PC-3 (cell line): Measurements from ENCODE around the gene C1orf21. TPM values are rescaled to one million over a fixed set of nuclear protein-coding genes. Genes with fewer than 3 reads are reported as not detected.
A peak's percentile ranks its signal among the peaks of the same experiment; 100 is the strongest.

ENCODE experiments used
- ATAC-seq: fragments of 200-7000 bp; cut with Tn5 transposase; 2 replicates; pipeline ENCODE4 v1.9.1; 2020; ENCODE audit warnings: mild to moderate bottlenecking, moderate library complexity
- BruUV-seq: library from RNA; stranded (reverse); fragments of 400-500 nt; replicated peaks from 2 replicates; lab custom pipeline; 2021; lab: Mats Ljungman, UMichigan
- CTCF ChIA-PET: fragments of 300-600 bp; sonication (Branson Sonifier 250); formaldehyde crosslinking; loops from one replicate; lab custom pipeline; 2022; ENCODE audit warnings: antibody characterized with exemption; lab: Charles Lee
- POLR2A ChIA-PET: fragments of 300-600 bp; sonication (Branson Sonifier 250); formaldehyde crosslinking; loops from one replicate; lab custom pipeline; 2022; ENCODE audit warnings: antibody characterized with exemption; ENCODE audit not compliant: unreplicated experiment; lab: Charles Lee
- DNase-seq: peaks from one replicate; pipeline ENCODE4 v3.0.0-alpha.2; 2015
- H2AFZ ChIP-seq: fragments of 300-600 bp; sonication (generic); 2 replicates; pipeline ENCODE4 v1.6.0; 2016; ENCODE audit warnings: antibody characterized with exemption, low read length
- H3F3A ChIP-seq: fragments of 300-600 bp; sonication (generic); one replicate; pipeline ENCODE4 v1.6.0; 2017; ENCODE audit warnings: antibody characterized with exemption, low read length, control low read depth, mild to moderate bottlenecking; ENCODE audit not compliant: unreplicated experiment
- H3K27ac ChIP-seq: fragments of 300-600 bp; sonication (generic); 2 replicates; pipeline ENCODE4 v1.5.1; 2016; ENCODE audit warnings: mild to moderate bottlenecking, low read length
- H3K27me3 ChIP-seq: fragments of 300-600 bp; sonication (generic); 2 replicates; pipeline ENCODE4 v1.6.1; 2016; ENCODE audit warnings: low read length, mixed read lengths
- H3K36me3 ChIP-seq: fragments of 300-600 bp; sonication (generic); 2 replicates; pipeline ENCODE4 v1.6.1; 2016; ENCODE audit warnings: low read depth, mixed run types, low read length, mixed read lengths
- H3K4me1 ChIP-seq: fragments of 300-600 bp; sonication (generic); 2 replicates; pipeline ENCODE4 v1.5.1; 2016; ENCODE audit warnings: low read length; ENCODE audit not compliant: insufficient read depth
- H3K4me2 ChIP-seq: fragments of 300-600 bp; sonication (generic); 2 replicates; pipeline ENCODE4 v1.6.0; 2016; ENCODE audit warnings: low read length
- H3K4me3 ChIP-seq: fragments of 300-600 bp; sonication (generic); 2 replicates; pipeline ENCODE4 v1.5.1; 2016; ENCODE audit warnings: mild to moderate bottlenecking, low read length, mixed read lengths
- H3K79me2 ChIP-seq: fragments of 300-600 bp; sonication (generic); 2 replicates; pipeline ENCODE4 v1.6.1; 2017; ENCODE audit warnings: low read length, mixed read lengths
- H3K9ac ChIP-seq: fragments of 300-600 bp; sonication (generic); 2 replicates; pipeline ENCODE4 v1.6.0; 2016; ENCODE audit warnings: mild to moderate bottlenecking, low read length
- H3K9me2 ChIP-seq: fragments of 300-600 bp; sonication (generic); replicated peaks from 2 replicates; pipeline ENCODE4 v1.6.1; 2016; ENCODE audit warnings: mixed run types, low read length, mixed read lengths
- H3K9me3 ChIP-seq: fragments of 300-600 bp; sonication (generic); 2 replicates; pipeline ENCODE4 v1.6.1; 2016; ENCODE audit warnings: low read length, mixed read lengths
- H4K20me1 ChIP-seq: fragments of 300-600 bp; sonication (generic); 2 replicates; pipeline ENCODE4 v1.6.1; 2016; ENCODE audit warnings: low read length, mixed read lengths
- EZH2 ChIP-seq: fragments of 300-600 bp; sonication (generic); IDR thresholded peaks from one replicate; pipeline ENCODE4 v1.6.1; 2017; ENCODE audit warnings: antibody characterized with exemption, mild to moderate bottlenecking, low read length; ENCODE audit not compliant: unreplicated experiment
- EZH2phosphoT487 ChIP-seq: fragments of 300-600 bp; sonication (generic); IDR thresholded peaks from 2 replicates; pipeline ENCODE4 v1.6.1; 2018; ENCODE audit warnings: mild to moderate bottlenecking, antibody characterized with exemption, low read length, borderline replicate concordance
- intact Hi-C: fragments of 100-400 bp; cut with micrococcal nuclease; formaldehyde crosslinking; loops from 2 replicates; pipeline ENCODE4 v1.9.0; 2023
- total RNA-seq: library from RNA; depleted of rRNA; stranded (reverse); fragments of >200 nt; gene quantifications from 2 replicates; pipeline ENCODE4 v1.2.3, GENCODE V29; 2014
- TF ChIP-seq, protein P1 (sequence below): fragments of 300-600 bp; sonication (generic); conservative IDR thresholded peaks from 2 replicates; pipeline ENCODE4 v1.5.1; 2017; ENCODE audit warnings: antibody characterized with exemption, low read depth, mild to moderate bottlenecking, low read length

Gene C1orf21
- total RNA-seq, 1 experiment from 2014 or later = 1.3 TPM

DNA sequence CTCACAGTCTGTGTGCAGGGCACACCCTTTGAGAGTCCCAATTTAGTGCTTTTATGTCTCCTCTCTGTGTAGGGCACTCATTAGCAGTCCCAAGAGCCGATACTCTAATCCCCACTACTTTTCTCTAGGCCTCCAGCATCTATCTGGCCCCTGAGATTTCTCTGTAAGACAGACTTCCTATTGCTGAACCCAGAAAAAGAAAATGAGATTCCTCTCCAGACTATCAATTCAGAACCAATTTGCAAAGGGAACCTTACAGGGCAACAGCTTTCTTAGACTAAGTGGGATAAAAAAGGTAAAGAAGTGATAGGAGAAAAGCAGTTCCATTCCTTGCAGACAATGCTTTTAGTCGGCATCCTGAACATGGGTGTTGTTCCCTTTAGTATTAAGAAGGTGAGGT, 195.6 kb downstream of the C1orf21 start:
- Histone ChIP-seq H3K27me3 (no peaks in the 10 kb centered on the region), H3F3A (no peaks in the 10 kb centered on the region), H3K9me2 (no peaks in the 10 kb centered on the region), H3K79me2 (no peaks in the 10 kb centered on the region), H3K9me3 (no peaks in the 10 kb centered on the region), H3K27ac (no peak overlapping the region), H2AFZ (no peak overlapping the region), H4K20me1 (no peaks in the 10 kb centered on the region), H3K36me3 (no peaks in the 10 kb centered on the region), H3K4me3 (no peak overlapping the region), H3K4me1 (no peaks in the 10 kb centered on the region), H3K9ac (no peak overlapping the region), H3K4me2 (no peak overlapping the region)
- ChIA-PET CTCF (no interaction called here), POLR2A (no interaction called here)
- BruUV-seq = no TSS peak
- intact Hi-C loops = no loop called here
- ATAC-seq = no peak
- no peak for TF ChIP-seq EZH2
- no peak for DNase-seq

DNA sequence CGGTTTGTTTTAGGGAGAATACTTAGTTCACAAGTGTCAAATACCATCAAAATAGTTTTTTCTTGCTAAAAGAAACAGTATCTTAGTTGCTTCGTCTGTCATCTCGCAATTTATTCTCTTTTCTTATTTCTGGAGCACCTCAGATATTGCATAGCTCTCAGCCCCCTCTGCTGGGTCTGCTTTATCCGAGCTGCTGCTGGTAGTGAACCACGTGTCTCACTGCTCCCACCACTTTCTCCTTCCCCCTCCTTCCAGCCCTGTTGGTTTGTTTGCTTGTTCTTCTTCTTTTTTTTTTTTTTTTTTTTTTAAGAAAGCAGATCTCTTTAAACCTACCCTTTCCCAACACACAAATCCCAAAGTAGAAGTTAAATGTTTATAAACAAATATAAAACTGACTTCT, 197.0 kb downstream of the C1orf21 start:
- ATAC-seq = no peak
- H3F3A ChIP-seq = no peaks in the 10 kb centered on the region
- H3K9me2 ChIP-seq = no peaks in the 10 kb centered on the region
- no peak overlapping the region for H3K27ac ChIP-seq
- no peak overlapping the region for H3K9ac ChIP-seq
- H4K20me1 ChIP-seq = no peaks in the 10 kb centered on the region
- intact Hi-C loops = no loop called here
- POLR2A ChIA-PET = no interaction called here
- no peak overlapping the region for H2AFZ ChIP-seq
- H3K79me2 ChIP-seq = no peaks in the 10 kb centered on the region
- H3K4me2 ChIP-seq = no peak overlapping the region
- no TSS peak for BruUV-seq
- H3K9me3 ChIP-seq = no peaks in the 10 kb centered on the region
- H3K36me3 ChIP-seq = no peaks in the 10 kb centered on the region
- TF ChIP-seq EZH2 (no peak), EZH2phosphoT487 (no peak)
- TF ChIP-seq, protein P1, sequence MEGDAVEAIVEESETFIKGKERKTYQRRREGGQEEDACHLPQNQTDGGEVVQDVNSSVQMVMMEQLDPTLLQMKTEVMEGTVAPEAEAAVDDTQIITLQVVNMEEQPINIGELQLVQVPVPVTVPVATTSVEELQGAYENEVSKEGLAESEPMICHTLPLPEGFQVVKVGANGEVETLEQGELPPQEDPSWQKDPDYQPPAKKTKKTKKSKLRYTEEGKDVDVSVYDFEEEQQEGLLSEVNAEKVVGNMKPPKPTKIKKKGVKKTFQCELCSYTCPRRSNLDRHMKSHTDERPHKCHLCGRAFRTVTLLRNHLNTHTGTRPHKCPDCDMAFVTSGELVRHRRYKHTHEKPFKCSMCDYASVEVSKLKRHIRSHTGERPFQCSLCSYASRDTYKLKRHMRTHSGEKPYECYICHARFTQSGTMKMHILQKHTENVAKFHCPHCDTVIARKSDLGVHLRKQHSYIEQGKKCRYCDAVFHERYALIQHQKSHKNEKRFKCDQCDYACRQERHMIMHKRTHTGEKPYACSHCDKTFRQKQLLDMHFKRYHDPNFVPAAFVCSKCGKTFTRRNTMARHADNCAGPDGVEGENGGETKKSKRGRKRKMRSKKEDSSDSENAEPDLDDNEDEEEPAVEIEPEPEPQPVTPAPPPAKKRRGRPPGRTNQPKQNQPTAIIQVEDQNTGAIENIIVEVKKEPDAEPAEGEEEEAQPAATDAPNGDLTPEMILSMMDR = no peak
- H3K4me1 ChIP-seq = no peaks in the 10 kb centered on the region
- no peak for DNase-seq
- no peaks in the 10 kb centered on the region for H3K27me3 ChIP-seq
- CTCF ChIA-PET = no interaction called here
- no peak overlapping the region for H3K4me3 ChIP-seq

DNA sequence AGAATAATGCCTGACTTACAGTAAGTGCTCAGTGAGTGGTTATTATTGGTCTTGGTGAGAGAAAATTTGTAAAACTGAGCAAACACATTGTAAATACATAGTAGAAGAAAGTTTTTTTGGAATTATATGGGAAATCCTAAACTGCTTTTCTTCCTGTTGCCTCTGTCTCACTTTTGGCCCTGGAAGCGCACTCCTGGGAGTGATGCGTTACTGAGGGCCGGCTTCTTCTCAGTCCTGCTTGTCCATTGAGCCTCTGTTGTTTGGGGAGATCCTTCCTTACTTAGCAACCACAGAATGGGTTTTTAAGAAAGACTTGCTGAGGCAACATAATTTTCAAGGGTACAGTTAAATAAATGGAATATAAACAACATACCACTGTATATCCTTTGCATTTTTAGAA, 201.9 kb downstream of the C1orf21 start:
- Histone ChIP-seq H3K4me2 (no peak overlapping the region), H2AFZ (no peak overlapping the region), H3K27ac (peak overlapping the region; percentile 87; the same call in 1 of the 2 replicates), H3K36me3 (no peaks in the 10 kb centered on the region), H3K4me3 (no peak overlapping the region), H3K27me3 (no peaks in the 10 kb centered on the region), H3K9ac (no peak overlapping the region), H4K20me1 (no peaks in the 10 kb centered on the region), H3K79me2 (no peaks in the 10 kb centered on the region), H3F3A (no peaks in the 10 kb centered on the region), H3K4me1 (peaks cover 29% of the 10 kb centered on the region), H3K9me2 (no peaks in the 10 kb centered on the region), H3K9me3 (no peaks in the 10 kb centered on the region)
- intact Hi-C loops = no loop called here
- no peak for TF ChIP-seq EZH2phosphoT487
- no peak for DNase-seq
- ChIA-PET CTCF (no interaction called here), POLR2A (no interaction called here)
- BruUV-seq = no TSS peak
- no peak for ATAC-seq
